Activated naive CD4-positive, alpha-beta T cell treated with anti-CD3 and anti-CD28 coated beads, Interleukin-2, amount 10 ng/mL, durations not matched to agents 7 days and 5 days (primary cell): Measurements from ENCODE around the gene TDRD9.
"Not testable (repeated sequence)": the region's sequence is repeated elsewhere in the genome, so short reads cannot be mapped to it uniquely, and the experiment has no call there.

ENCODE experiments used
- CTCF ChIA-PET: fragments of 350-600 bp; sonication (Branson Sonifier 250); formaldehyde crosslinking; loops from one replicate; lab custom pipeline; 2021; ENCODE audit warnings: antibody characterized with exemption; lab: Charles Lee
- DNase-seq: peaks from one replicate; pipeline ENCODE4 v3.0.0-alpha.2; 2020
- H3K27ac Mint-ChIP-seq: one replicate; pipeline ENCODE4 v1.8.0; 2021; ENCODE audit warnings: mild to moderate bottlenecking, moderate library complexity, mixed read lengths
- H3K27me3 Mint-ChIP-seq: one replicate; pipeline ENCODE4 v1.8.0; 2021; ENCODE audit warnings: mild to moderate bottlenecking, mixed read lengths
- H3K36me3 Mint-ChIP-seq: one replicate; pipeline ENCODE4 v1.8.0; 2021; ENCODE audit warnings: mixed read lengths
- H3K4me1 Mint-ChIP-seq: one replicate; pipeline ENCODE4 v1.8.0; 2021; ENCODE audit warnings: mixed read lengths
- H3K4me3 Mint-ChIP-seq: one replicate; pipeline ENCODE4 v1.8.0; 2021; ENCODE audit warnings: mild to moderate bottlenecking, moderate library complexity, mixed read lengths
- H3K9me3 Mint-ChIP-seq: one replicate; pipeline ENCODE4 v1.8.0; 2021; ENCODE audit warnings: mixed read lengths

Gene TDRD9

DNA sequence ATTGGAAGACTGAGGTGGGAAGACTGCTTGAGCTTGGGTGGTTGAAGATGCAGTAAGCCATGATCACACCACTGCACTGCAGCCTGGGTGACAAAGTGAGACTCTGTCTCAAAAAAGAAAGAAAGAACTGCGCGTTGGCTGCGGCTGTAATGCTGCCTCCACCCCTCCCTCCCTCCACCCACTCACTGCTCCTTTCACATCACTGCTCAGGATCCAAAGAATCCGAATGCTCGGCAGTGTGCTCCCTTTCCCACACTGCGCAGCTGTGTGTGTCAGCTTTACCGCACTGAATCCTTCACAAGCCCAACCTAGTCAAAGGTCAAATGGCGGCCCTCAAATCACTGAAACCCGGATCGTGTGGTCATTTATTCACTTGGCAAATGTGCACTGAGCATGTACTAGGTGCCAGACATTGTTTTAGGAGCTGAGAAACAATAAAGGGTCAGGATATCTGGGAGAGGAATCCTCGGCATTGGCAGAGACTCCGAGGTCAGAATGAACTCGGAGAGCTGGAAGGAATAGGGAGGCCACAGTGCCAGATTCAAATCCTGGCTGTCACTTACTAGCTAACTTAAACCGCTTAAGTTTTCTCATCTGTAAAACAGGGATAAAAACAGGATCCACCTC lies 11.5 kb upstream of the TDRD9 start:
- no peak for DNase-seq
- H3K36me3 Mint-ChIP-seq: peaks cover 23% of the 10 kb centered on the region
- no peaks in the 10 kb centered on the region for H3K27me3 Mint-ChIP-seq
- CTCF ChIA-PET: interaction anchor here (0.6 to 2.6 kb wide), 3 partner anchors 16 to 614 kb away, joined by 3 to 11 read pairs (median 7); no protein-coding TSS in a partner anchor
- no peaks in the 10 kb centered on the region for H3K9me3 Mint-ChIP-seq
- H3K4me1 Mint-ChIP-seq: peaks cover 16% of the 10 kb centered on the region
- no peak overlapping the region for H3K4me3 Mint-ChIP-seq
- no peak overlapping the region for H3K27ac Mint-ChIP-seq

DNA sequence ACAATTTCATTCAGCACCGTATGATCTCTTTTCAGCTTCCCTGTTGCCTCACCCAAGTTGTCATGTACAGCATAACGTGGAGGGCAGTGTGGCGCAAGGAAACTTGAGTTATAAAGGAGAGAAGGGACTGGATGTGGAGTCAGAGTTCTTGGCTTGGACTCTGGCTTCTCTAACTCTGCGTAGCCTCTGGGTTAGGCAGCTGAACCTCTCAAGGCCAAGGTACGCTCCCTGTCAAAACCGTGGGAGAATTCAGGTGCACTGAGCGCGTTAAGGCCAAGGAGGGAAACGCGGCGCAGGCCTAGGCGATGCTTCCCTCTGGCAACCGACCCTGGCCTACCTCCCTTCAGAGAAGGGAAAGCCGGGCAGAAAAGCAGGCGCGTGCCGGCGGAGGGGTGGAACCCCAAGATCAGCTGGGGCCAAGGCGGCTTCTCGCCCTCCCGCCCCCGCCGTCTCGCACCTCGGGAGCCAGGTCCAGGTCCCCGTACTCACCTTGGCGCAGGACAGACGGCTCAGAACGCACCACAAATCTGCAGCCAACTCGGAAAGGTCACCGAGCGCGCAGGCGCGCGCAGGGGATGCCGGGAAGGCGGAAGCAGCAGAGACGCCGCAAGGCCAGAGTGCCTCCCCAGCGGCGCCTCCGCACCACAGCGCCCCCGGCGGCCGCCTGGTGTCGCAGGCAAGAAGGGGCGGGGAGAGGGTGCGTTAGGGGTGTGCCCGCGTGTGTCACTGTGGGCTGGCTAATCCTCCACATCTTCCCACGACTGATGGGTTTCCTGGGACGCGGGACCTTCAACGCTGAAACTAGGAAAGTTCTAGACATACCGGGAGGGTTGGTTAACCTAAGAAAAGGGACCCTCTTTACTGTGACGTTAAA lies 7.0 kb upstream of the TDRD9 start:
- Mint-ChIP-seq H3K4me1 (peaks cover 14% of the 10 kb centered on the region), H3K9me3 (no peaks in the 10 kb centered on the region), H3K4me3 (peak overlapping the region; percentile 88), H3K27me3 (peaks cover 27% of the 10 kb centered on the region), H3K36me3 (peaks cover 2% of the 10 kb centered on the region), H3K27ac (peak overlapping the region; percentile 73)
- peak; percentile 95 for DNase-seq
- CTCF ChIA-PET: interaction anchor here (0.6 to 2.3 kb wide), 9 partner anchors 10 to 113 kb away, joined by 3 to 10 read pairs (median 3); no protein-coding TSS in a partner anchor

DNA sequence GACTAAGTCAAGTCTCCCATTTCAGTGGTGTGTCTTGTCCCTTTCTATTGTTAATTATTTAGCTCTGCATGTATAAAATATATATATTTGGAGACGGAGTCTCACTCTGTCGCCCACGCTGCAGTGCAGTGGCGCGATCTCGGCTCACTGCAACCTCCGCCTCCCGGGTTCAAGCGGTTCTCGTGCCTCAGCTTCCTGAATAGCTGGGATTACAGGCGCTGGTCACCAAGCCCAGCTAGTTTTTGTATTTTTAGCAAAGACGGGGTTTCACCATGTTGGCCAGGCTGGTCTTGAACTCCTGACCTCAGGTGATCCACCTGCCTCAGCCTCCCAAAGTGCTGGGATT lies 6.4 kb upstream of the TDRD9 start:
- DNase-seq, H3K27ac Mint-ChIP-seq, H3K36me3 Mint-ChIP-seq, H3K9me3 Mint-ChIP-seq: not testable (repeated sequence)
- CTCF ChIA-PET: interaction anchor here (0.8 to 2.3 kb wide), 7 partner anchors 10 to 113 kb away, joined by 3 to 10 read pairs (median 3); no protein-coding TSS in a partner anchor
- peak overlapping the region; percentile 88 for H3K4me3 Mint-ChIP-seq
- peaks cover 14% of the 10 kb centered on the region for H3K4me1 Mint-ChIP-seq
- H3K27me3 Mint-ChIP-seq: peaks cover 27% of the 10 kb centered on the region

DNA sequence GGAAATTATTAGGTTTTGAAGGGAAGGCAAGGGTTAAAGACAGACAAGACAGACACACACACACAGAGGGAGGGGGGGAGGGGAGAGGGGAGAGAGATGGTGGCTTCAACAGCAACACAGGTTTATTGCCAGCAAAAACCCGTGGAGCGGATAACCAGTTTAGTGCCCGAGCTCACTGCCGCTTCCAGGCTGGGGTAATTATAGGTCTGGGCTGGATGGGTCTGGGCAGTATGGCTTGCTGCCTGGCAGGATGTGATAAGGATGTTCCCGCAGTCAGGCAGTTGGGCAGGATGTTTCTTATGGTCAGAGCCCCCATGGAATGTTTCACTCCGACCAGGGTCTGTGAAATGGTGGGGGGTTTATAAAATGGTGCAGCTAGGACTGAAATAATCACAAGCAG lies 4.4 kb upstream of the TDRD9 start:
- Mint-ChIP-seq H3K27ac (no peak overlapping the region), H3K27me3 (peaks cover 31% of the 10 kb centered on the region), H3K36me3 (no peaks in the 10 kb centered on the region), H3K9me3 (no peaks in the 10 kb centered on the region), H3K4me1 (peaks cover 14% of the 10 kb centered on the region), H3K4me3 (no peak overlapping the region)
- DNase-seq: no peak
- CTCF ChIA-PET: interaction anchor here (1.2 kb wide), 1 partner anchor 23 kb away, joined by 3 read pairs; no protein-coding TSS in a partner anchor

DNA sequence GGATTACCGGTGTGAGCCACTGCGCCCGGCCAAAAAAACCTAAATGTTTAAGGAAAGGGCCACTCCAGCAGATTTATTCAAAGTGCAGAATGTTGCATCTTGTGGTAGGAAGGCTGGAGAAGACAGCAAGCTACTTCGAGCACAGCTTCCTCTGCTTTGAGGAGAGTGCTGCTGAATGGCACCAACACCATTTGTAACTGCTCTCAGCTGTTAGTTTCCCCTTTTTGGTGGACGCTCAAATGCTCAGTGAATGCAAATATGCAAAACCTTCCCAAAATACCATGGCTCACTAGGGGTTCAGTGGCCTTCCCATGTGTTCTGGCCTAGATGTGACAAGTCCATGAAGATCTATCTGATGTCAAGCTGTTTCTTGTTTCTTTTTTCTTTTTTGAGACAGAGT lies 2.9 kb upstream of the TDRD9 start:
- Mint-ChIP-seq H3K9me3 (no peaks in the 10 kb centered on the region), H3K4me1 (peaks cover 4% of the 10 kb centered on the region), H3K27ac (no peak overlapping the region), H3K36me3 (no peaks in the 10 kb centered on the region), H3K4me3 (no peak overlapping the region), H3K27me3 (peaks cover 31% of the 10 kb centered on the region)
- CTCF ChIA-PET: no interaction called here
- DNase-seq: no peak

DNA sequence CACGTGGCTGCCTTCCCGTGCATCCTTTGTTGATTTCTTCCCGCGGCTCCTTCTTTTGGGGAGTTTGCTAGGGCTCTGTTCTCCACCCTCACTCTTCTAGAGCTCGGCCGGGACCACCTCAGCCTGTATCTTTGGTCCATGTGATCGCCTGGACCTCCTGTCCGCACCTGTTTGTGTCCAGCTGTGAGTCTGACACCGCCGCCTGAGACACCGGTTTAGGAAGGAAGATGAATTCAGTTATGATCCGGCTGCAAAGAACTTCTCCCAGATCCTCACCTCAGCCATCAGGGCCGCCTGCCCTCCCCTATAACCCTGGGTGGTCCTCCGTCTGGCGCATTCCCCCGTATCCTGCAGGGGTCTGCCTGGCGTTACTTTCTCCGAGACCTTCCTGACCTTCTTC lies 690 bp upstream of the TDRD9 start:
- no peak overlapping the region for H3K27ac Mint-ChIP-seq
- H3K27me3 Mint-ChIP-seq: peaks cover 31% of the 10 kb centered on the region
- CTCF ChIA-PET: no interaction called here

DNA sequence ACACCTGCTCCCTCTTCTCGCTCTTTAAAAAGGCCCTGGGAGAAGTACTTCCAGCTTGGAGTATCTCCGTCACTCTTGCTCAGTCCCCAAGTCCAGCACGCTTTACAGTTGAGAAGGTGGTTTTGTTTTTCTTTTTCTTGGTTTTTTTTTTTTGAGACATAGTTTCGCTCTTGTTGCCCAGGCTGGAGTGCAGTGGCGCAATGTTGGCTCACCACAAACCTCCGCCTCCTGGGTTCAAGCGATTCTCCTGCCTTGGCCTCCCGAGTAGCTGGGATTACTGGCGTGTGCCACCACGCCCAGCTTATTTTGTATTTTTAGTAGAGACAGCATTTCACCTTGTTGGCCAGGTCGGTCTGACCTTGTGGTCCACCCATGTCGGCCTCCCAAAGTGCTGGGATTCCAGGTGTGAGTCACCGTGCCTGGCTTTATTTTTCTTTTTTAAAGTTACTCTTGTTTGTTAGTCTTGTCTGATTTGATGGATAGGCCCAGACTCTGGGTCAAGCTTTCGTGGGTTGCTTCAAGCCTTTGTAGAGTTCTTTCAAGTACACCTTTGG lies 1.9 kb downstream of the TDRD9 start:
- Mint-ChIP-seq H3K4me1 (peaks cover 3% of the 10 kb centered on the region), H3K9me3 (no peaks in the 10 kb centered on the region), H3K36me3 (no peaks in the 10 kb centered on the region), H3K27me3 (peaks cover 11% of the 10 kb centered on the region), H3K4me3 (no peak overlapping the region), H3K27ac (no peak overlapping the region)
- no peak for DNase-seq
- CTCF ChIA-PET: no interaction called here

More for the DNA sequence above, 690 bp upstream of the TDRD9 start:
- DNase-seq: no peak
- no peaks in the 10 kb centered on the region for H3K4me1 Mint-ChIP-seq
- no peak overlapping the region for H3K4me3 Mint-ChIP-seq
- no peaks in the 10 kb centered on the region for H3K36me3 Mint-ChIP-seq
- H3K9me3 Mint-ChIP-seq: no peaks in the 10 kb centered on the region

DNA sequence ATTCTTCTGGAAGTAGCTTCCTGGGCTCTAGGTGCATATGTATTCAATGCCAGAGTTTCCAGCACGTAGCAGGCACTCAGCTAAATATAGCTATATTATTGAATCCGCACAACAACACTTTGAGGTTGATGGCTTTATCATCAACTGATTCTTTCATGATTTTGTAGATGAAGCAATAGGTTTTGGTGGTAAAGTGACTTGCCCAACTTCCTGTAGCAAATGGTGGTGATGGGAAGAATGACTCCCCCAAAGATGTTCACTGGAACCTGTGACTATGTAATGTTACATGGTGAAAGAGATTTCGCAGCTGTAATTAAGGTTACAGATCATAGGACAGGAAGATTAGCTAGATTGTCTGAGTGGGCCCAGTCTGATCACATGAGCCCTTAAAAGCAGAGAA lies 3.2 kb downstream of the TDRD9 start:
- Mint-ChIP-seq H3K4me3 (no peak overlapping the region), H3K27me3 (peaks cover 4% of the 10 kb centered on the region), H3K4me1 (peaks cover 3% of the 10 kb centered on the region), H3K9me3 (no peaks in the 10 kb centered on the region), H3K27ac (no peak overlapping the region), H3K36me3 (no peaks in the 10 kb centered on the region)
- CTCF ChIA-PET: interaction anchor here (1.2 kb wide), 1 partner anchor 10 kb away, joined by 6 read pairs; a partner anchor contains a TSS
- DNase-seq: no peak

DNA sequence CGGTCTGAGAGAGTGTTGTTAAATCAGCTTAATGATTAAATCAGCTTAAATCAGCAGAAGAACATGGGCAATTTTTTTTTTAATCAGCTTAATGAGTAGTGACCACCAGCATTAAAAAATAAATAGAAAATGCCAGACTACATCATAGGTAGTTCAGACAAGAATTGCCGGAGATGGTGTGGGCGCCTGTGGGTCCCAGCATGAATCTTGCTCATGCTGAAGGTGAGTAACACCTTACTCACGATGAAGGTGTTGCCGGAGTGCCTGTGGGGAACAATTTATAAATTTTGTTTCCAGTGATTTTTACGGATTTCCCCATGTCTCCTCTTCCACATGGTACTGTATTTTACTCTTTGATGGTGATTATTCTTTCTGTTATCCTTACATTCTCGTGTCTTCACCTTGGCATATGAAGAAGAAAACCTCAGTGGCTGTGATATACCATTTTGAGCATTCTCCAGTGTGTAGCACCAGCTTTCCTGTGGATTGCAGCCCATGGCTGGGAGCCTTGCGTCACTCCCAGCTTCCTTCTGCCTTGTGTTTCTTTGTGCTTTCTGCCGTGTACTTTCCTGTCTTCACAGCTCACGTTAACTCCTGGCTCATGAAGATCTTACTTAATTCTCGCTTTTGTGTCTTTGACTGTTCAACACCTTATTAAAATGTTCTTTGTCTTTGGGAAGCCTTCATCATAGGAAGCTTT lies 4.7 kb downstream of the TDRD9 start:
- peaks cover 8% of the 10 kb centered on the region for H3K27me3 Mint-ChIP-seq
- no peaks in the 10 kb centered on the region for H3K36me3 Mint-ChIP-seq
- H3K27ac Mint-ChIP-seq: no peak overlapping the region
- H3K9me3 Mint-ChIP-seq: no peaks in the 10 kb centered on the region
- CTCF ChIA-PET: interaction anchor here (0.7 to 1.2 kb wide), 2 partner anchors 11 to 32 kb away, joined by 3 read pairs; no protein-coding TSS in a partner anchor
- no peak overlapping the region for H3K4me3 Mint-ChIP-seq
- H3K4me1 Mint-ChIP-seq: peaks cover 3% of the 10 kb centered on the region
- no peak for DNase-seq

DNA sequence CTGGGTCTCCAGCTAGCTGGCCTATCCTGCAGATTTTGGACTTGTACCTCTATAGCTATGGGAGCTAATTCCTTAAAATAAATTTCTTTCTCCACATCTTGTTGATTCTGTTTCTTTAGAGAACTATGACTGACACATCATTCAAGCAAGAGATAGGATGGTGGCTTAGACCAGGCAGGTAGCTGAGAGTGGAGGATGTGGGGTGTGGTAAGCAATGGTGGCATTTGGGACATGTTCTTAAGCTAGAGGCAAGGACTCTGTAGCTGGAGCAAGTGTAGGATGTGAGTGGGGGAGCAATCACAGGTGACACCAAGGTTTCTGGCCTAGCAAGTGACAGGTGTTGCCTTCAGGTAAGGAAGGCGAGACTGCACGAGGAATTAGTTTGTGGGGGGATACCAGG lies 6.8 kb downstream of the TDRD9 start:
- DNase-seq: no peak
- CTCF ChIA-PET: no interaction called here
- Mint-ChIP-seq H3K36me3 (no peaks in the 10 kb centered on the region), H3K27ac (no peak overlapping the region), H3K27me3 (peaks cover 8% of the 10 kb centered on the region), H3K4me3 (no peak overlapping the region), H3K4me1 (peaks cover 3% of the 10 kb centered on the region), H3K9me3 (no peaks in the 10 kb centered on the region)

DNA sequence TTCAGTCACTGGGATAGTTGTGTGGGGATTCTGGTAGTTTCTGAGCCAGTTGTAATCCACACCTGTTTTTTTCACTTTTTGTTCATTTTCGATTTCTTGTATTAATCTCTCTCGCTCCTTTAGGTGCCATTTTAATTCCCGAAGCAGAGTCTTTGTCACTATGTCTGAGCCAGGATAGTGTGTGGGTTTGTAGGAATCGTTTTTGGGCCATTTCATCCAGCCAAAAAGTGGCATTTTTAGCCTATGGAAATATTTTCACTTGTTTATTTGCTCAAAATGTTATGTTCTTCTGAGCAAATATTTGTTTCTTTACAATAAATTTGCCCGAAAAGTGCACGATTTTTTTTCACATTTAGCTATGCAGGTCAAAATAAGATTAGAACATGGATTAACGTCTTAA lies 13.2 kb downstream of the TDRD9 start:
- Mint-ChIP-seq H3K36me3 (no peaks in the 10 kb centered on the region), H3K9me3 (no peaks in the 10 kb centered on the region), H3K27me3 (peaks cover 32% of the 10 kb centered on the region), H3K4me3 (no peak overlapping the region), H3K4me1 (no peaks in the 10 kb centered on the region), H3K27ac (no peak overlapping the region)
- CTCF ChIA-PET: interaction anchor here (1.0 to 1.2 kb wide), 2 partner anchors 41 to 133 kb away, joined by 3 to 4 read pairs; no protein-coding TSS in a partner anchor
- no peak for DNase-seq

DNA sequence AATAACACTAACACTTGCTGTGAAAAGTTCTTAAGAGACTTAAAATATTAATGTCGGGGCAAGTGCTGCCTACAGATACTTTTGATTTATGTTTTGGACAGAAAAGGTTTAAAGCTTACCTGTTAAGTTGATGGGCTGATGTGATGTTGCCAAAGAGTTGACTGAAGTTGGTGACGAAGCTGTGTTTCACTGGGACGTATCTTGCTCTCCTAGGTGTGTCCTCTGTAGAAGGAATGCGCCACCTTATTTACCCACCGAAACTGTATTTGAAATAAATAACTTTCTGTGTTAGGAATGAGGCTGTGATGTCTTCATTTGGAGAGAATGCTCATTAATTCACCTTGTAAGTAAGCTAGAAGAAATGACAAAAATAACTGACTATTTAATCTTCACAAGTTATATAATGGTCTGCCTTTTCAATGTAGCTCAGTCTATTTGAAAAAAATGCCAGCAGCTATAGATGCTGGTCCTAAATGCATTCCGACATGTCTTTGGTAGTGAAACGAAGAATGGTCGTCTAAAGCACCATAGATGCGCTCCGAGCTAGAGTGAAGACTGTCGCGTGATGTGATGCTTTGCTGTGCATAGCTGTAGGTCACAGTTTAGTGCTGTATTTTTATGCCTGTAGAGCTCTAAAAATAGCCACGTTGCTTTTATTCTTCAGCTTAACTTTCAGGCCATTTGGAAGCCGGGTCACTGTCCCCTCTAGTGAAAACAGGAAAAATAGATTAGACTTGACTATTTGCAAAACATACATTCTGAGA lies 13.9 kb downstream of the TDRD9 start, which contains the start of gene RD3L:
Gene RD3L, minus strand, starts transcription at position 557 of the 764 bp plus-strand sequence. CDS start 834 bp downstream, outside the sequence.
- CTCF ChIA-PET: interaction anchor here (1.0 to 1.2 kb wide), 2 partner anchors 41 to 134 kb away, joined by 3 to 4 read pairs; no protein-coding TSS in a partner anchor
- H3K9me3 Mint-ChIP-seq: no peaks in the 10 kb centered on the region
- H3K4me3 Mint-ChIP-seq: no peak within 1 kb of the TSS
- H3K27me3 Mint-ChIP-seq: peaks cover 31% of the 10 kb centered on the region
- no peaks in the 10 kb centered on the region for H3K4me1 Mint-ChIP-seq
- DNase-seq: no peak
- no peaks in the 10 kb centered on the region for H3K36me3 Mint-ChIP-seq
- H3K27ac Mint-ChIP-seq: no peak within 1 kb of the TSS

DNA sequence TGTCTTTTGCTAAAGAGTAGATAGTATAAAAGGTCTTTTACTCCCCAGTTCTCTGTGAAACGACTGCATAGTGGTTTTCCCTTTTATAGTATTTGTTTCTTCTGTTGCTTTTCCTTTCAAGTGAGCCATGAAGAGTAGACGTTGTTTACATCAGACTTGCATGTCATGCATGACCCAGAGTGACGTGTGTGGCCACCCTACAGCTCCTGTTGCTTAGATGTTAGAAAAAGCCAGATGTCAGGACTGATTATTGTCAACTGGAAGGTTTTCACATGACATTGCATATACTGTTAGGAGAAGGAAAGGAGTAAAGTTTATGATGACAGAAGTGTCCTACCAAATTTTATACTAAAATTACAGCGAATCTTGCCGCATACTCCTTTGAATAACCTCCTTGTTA lies 15.4 kb downstream of the TDRD9 start:
- Mint-ChIP-seq H3K4me3 (no peak overlapping the region), H3K4me1 (no peaks in the 10 kb centered on the region), H3K27ac (no peak overlapping the region), H3K9me3 (no peaks in the 10 kb centered on the region), H3K27me3 (peaks cover 36% of the 10 kb centered on the region), H3K36me3 (no peaks in the 10 kb centered on the region)
- CTCF ChIA-PET: no interaction called here
- no peak for DNase-seq
